Osteoblast (primary cell): ENCODE results near the gene PACS1. TPM values are rescaled to one million over a fixed set of nuclear protein-coding genes. Genes with fewer than 3 reads are reported as not detected.

Experiments
- DNase-seq: peaks from one replicate; pipeline ENCODE4 v3.0.0; 2011; ENCODE audit warnings: low spot score, mixed read lengths; ENCODE audit not compliant: insufficient read length; ENCODE audit errors: missing footprints
- H2AFZ ChIP-seq: 2 replicates; pipeline ENCODE4 v1.6.0; 2011; ENCODE audit warnings: mild to moderate bottlenecking, low read length
- H3K27ac ChIP-seq: 2 replicates; pipeline ENCODE4 v1.5.1; 2011; ENCODE audit warnings: mild to moderate bottlenecking, low read depth, low read length, moderate library complexity
- H3K27me3 ChIP-seq: 2 replicates; pipeline ENCODE4 v1.6.0; 2012; ENCODE audit warnings: mild to moderate bottlenecking, control low read depth, inconsistent platforms, low read length, moderate library complexity; ENCODE audit not compliant: insufficient read depth
- H3K36me3 ChIP-seq: 2 replicates; pipeline ENCODE4 v1.5.1; 2011; ENCODE audit warnings: mild to moderate bottlenecking, low read length, control low read depth, moderate library complexity; ENCODE audit not compliant: insufficient read depth
- H3K4me1 ChIP-seq: 2 replicates; pipeline ENCODE4 v1.5.1; 2011; ENCODE audit warnings: mild to moderate bottlenecking, low read length, control low read depth, moderate library complexity; ENCODE audit not compliant: insufficient read depth
- H3K4me2 ChIP-seq: 2 replicates; pipeline ENCODE4 v1.6.0; 2011; ENCODE audit warnings: mild to moderate bottlenecking, low read length; ENCODE audit not compliant: insufficient read depth
- H3K4me3 ChIP-seq: fragments of 200-600 bp; sonication (generic); 3 replicates; pipeline ENCODE4 v1.5.1; 2012; ENCODE audit warnings: mild to moderate bottlenecking, low read length, inconsistent platforms; ENCODE audit not compliant: insufficient read depth
- H3K79me2 ChIP-seq: 2 replicates; pipeline ENCODE4 v1.6.0; 2012; ENCODE audit warnings: mild to moderate bottlenecking, low read length, control low read depth, inconsistent platforms; ENCODE audit not compliant: insufficient read depth
- H3K9me3 ChIP-seq: 2 replicates; pipeline ENCODE4 v1.5.1; 2011; ENCODE audit warnings: low read depth, low read length, control low read depth
- H4K20me1 ChIP-seq: 2 replicates; pipeline ENCODE4 v1.6.0; 2012; ENCODE audit warnings: mild to moderate bottlenecking, low read length, control low read depth; ENCODE audit not compliant: insufficient read depth
- total RNA-seq: library from RNA; depleted of rRNA; stranded (reverse); fragments of >200 nt; gene quantifications from 2 replicates; pipeline ENCODE4 v1.2.3, GENCODE V29; 2012
- TF ChIP-seq, protein P1 (sequence below): IDR thresholded peaks from 2 replicates; pipeline ENCODE4 v1.5.1; 2011; ENCODE audit warnings: mild to moderate bottlenecking, low read depth, low read length, moderate library complexity; ENCODE audit errors: extremely low read depth

The PACS1 gene
- total RNA-seq, 1 donor: 38.0 TPM

- Histone ChIP-seq H3K79me2 (peaks cover 84% of the 10 kb centered on the region), H3K27me3 (no peaks in the 10 kb centered on the region), H3K4me3 (peak overlapping the region; percentile 2), H3K9me3 (no peaks in the 10 kb centered on the region), H3K4me1 (peaks cover 34% of the 10 kb centered on the region), H4K20me1 (peaks cover 2% of the 10 kb centered on the region), H3K36me3 (peaks cover 4% of the 10 kb centered on the region), H2AFZ (peak overlapping the region; percentile 20), H3K4me2 (peak overlapping the region; percentile 48), H3K27ac (peak overlapping the region; percentile 58)
- TF ChIP-seq, protein P1, sequence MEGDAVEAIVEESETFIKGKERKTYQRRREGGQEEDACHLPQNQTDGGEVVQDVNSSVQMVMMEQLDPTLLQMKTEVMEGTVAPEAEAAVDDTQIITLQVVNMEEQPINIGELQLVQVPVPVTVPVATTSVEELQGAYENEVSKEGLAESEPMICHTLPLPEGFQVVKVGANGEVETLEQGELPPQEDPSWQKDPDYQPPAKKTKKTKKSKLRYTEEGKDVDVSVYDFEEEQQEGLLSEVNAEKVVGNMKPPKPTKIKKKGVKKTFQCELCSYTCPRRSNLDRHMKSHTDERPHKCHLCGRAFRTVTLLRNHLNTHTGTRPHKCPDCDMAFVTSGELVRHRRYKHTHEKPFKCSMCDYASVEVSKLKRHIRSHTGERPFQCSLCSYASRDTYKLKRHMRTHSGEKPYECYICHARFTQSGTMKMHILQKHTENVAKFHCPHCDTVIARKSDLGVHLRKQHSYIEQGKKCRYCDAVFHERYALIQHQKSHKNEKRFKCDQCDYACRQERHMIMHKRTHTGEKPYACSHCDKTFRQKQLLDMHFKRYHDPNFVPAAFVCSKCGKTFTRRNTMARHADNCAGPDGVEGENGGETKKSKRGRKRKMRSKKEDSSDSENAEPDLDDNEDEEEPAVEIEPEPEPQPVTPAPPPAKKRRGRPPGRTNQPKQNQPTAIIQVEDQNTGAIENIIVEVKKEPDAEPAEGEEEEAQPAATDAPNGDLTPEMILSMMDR: no peak
- no peak for DNase-seq
These were observed 36.9 kb downstream of the PACS1 start for GRCh38 chr11:66106786-66107599.

DNA sequence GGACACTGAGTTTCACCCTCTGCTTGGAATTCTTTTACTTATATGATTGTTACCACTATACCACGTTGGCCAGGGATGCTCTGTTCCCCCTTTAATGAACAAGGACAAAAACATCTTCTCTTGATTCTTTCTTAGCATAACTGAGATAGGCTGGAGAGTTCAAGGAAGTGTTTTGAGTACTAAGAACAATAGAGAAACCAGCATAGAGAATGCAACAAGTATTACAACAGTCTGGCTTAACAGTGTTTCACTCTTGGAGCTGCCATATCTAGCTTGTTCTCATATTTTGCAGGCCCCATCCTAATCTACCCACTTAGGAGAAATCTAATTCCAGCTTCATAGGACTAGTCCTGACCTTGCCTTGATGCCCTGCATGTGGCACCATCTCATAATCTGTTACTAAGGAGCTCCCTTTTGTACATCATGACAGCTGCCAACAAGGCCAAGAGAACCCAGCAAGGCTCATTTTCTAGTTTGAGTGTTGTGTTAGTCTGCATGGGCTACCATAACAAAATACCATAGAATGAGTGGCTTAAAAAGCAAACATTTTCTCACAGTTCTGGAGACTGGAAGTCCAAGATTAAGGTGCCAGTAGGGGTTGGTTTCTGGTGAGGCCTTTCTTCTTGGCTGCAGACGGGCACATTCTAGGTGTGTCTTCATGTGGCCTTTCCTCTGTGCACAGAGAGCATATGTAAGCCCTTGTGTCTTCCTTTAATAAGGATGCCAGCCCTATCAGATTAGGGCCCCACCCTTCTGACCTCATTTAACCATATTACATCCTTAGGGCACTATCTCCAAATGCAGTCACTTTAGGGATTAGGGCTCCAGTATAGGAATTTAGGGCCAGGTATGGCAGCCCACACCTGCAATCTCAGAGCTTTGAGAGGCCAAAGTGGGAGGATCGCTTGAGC, 37.8 kb downstream of the PACS1 start:
- Histone ChIP-seq H3K79me2 (peaks cover 81% of the 10 kb centered on the region), H3K4me1 (peaks cover 43% of the 10 kb centered on the region), H2AFZ (no peak overlapping the region), H4K20me1 (peaks cover 2% of the 10 kb centered on the region), H3K36me3 (peaks cover 4% of the 10 kb centered on the region), H3K27me3 (no peaks in the 10 kb centered on the region), H3K4me2 (peak overlapping the region; percentile 48), H3K4me3 (no peak overlapping the region), H3K9me3 (no peaks in the 10 kb centered on the region), H3K27ac (peak overlapping the region; percentile 58)
- TF ChIP-seq, protein P1: no peak
- no peak for DNase-seq

DNA sequence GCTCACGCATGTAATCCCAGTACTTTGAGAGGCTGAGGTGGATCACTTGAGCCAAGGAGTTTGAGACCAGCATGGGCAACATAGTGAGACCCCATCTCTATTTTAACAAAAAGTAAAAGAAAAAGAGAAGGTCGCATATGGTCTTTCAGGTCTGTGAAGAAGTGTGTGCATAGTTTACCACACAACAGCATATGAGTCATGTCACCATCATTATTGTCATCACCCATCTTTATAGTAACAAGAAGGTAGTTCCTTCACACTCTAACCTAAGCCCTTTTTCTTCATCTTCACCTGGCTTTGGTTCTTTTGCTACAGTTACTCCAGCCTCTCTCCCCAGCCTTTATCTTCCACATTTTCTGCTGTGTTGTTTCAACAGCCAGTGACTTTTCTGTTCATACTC, 39.2 kb downstream of the PACS1 start:
- peaks cover 50% of the 10 kb centered on the region for H3K4me1 ChIP-seq

More for the DNA sequence above, 39.2 kb downstream of the PACS1 start:
- Histone ChIP-seq H3K4me2 (no peak overlapping the region), H3K27me3 (no peaks in the 10 kb centered on the region), H3K27ac (no peak overlapping the region), H3K79me2 (peaks cover 76% of the 10 kb centered on the region), H4K20me1 (peaks cover 2% of the 10 kb centered on the region), H3K36me3 (peaks cover 4% of the 10 kb centered on the region), H3K4me3 (no peak overlapping the region), H3K9me3 (no peaks in the 10 kb centered on the region), H2AFZ (no peak overlapping the region)
- TF ChIP-seq, protein P1: no peak
- no peak for DNase-seq
